HepG2 (cell line): Measurements from ENCODE around the gene CD19. TPM values are rescaled to one million over a fixed set of nuclear protein-coding genes. Genes with fewer than 3 reads are reported as not detected.
A peak's percentile ranks its signal among the peaks of the same experiment; 100 is the strongest.

Experiments
- ATF2 ChIP-seq: sonication (generic); formaldehyde crosslinking; IDR thresholded peaks from 2 replicates; pipeline ENCODE4 v1.4.0; 2020; ENCODE audit warnings: missing genetic modification reagents
- CREB3 ChIP-seq: sonication (generic); formaldehyde crosslinking; IDR thresholded peaks from 2 replicates; pipeline ENCODE4 v1.5.0; 2020; ENCODE audit warnings: missing genetic modification reagents
- EHMT2 ChIP-seq: fragments of 200-600 bp; sonication (generic); IDR thresholded peaks from 2 replicates; pipeline ENCODE4 v1.7.0; 2017; ENCODE audit warnings: antibody characterized with exemption, low read depth, low read length, borderline replicate concordance
- GATA4 ChIP-seq: sonication (generic); IDR thresholded peaks from 2 replicates; pipeline ENCODE4 v1.6.1; 2016; ENCODE audit warnings: antibody characterized with exemption, low read depth, borderline replicate concordance
- LBX2 ChIP-seq: sonication (generic); formaldehyde crosslinking; IDR thresholded peaks from 2 replicates; pipeline ENCODE4 v1.5.0; 2020; ENCODE audit warnings: missing genetic modification reagents, mild to moderate bottlenecking, borderline replicate concordance
- RFXAP ChIP-seq: sonication (generic); formaldehyde crosslinking; IDR thresholded peaks from 2 replicates; pipeline ENCODE4 v1.4.0; 2020; ENCODE audit warnings: missing genetic modification reagents, borderline replicate concordance
- SKI ChIP-seq: fragments of 450-650 bp; IDR thresholded peaks from one replicate; pipeline ENCODE4 v1.6.1; 2018; ENCODE audit warnings: mild to moderate bottlenecking; ENCODE audit not compliant: partially characterized antibody
- TRIM22 ChIP-seq: fragments of 450-650 bp; IDR thresholded peaks from 2 replicates; pipeline ENCODE4 v1.6.1; 2017
- U2AF2 ChIP-seq: fragments of 200-400 bp; formaldehyde crosslinking; IDR thresholded peaks from 2 replicates; pipeline ENCODE4 v1.6.1; 2017; ENCODE audit warnings: low read depth, mild to moderate bottlenecking, low read length
- ZBTB14 ChIP-seq: sonication (generic); formaldehyde crosslinking; IDR thresholded peaks from 2 replicates; pipeline ENCODE4 v1.4.0; 2020; ENCODE audit warnings: missing genetic modification reagents
- ZNF468 ChIP-seq: sonication (generic); formaldehyde crosslinking; IDR thresholded peaks from 2 replicates; pipeline ENCODE4 v1.8.0; 2022; ENCODE audit warnings: mild to moderate bottlenecking, moderate library complexity, missing genetic modification reagents
- ZNF563 ChIP-seq: sonication (generic); formaldehyde crosslinking; IDR thresholded peaks from 2 replicates; pipeline ENCODE4 v1.8.0; 2022; ENCODE audit warnings: mild to moderate bottlenecking, moderate library complexity, missing genetic modification reagents
- ZNF646 ChIP-seq: sonication (generic); formaldehyde crosslinking; IDR thresholded peaks from 2 replicates; pipeline ENCODE4 v1.9.0; 2021; ENCODE audit warnings: mild to moderate bottlenecking, missing genetic modification reagents
- ZZZ3 ChIP-seq: sonication (generic); formaldehyde crosslinking; IDR thresholded peaks from 2 replicates; pipeline ENCODE4 v1.4.0; 2020; ENCODE audit warnings: missing genetic modification reagents, mild to moderate bottlenecking, borderline replicate concordance
- polyA plus RNA-seq, 8 experiments: library from polyadenylated mRNA; depleted of rRNA in 3 of 8; stranded (reverse) in 7 of 8; unstranded in 1 of 8; fragments of >200 nt; fragmentation: Illumina TruSeq in 4 of 8; extraction: Trizol in 4 of 8; gene quantifications; 2 replicates each; pipeline versions ENCODE4 v1.2.1 to v1.2.3, GENCODE V29; 2011 to 2016; ENCODE audit warnings: low read depth in 4 of 8, missing spikeins in 1 of 8, mixed read lengths in 1 of 8; ENCODE audit not compliant: insufficient read depth in 1 of 8
- total RNA-seq, 5 experiments: library from RNA; depleted of rRNA; stranded (reverse); fragments of >200 nt; fragmentation: Illumina TruSeq; extraction: Trizol; gene quantifications; 2 replicates each; pipeline ENCODE4 v1.2.3, GENCODE V29; 2016; ENCODE audit warnings: low read depth in 1 of 5

Gene CD19
- total and polyA plus RNA-seq, 2 of the 13 experiments (the other 11 are each of a cell fraction or from before 2014, with no cell fraction given): 0.55 to 1.1 TPM

GRCh38 chr16:28935924-28936783 is 4.4 kb downstream of the CD19 start (continued):
- TF ChIP-seq TRIM22 (no peak), RFXAP (no peak; the same call in 1 of the 2 replicates), ZNF468 (CRISPR knock-in tag) (no peak), SKI (no peak), ZNF563 (no peak), CREB3 (CRISPR knock-in tag) (no peak), ZNF646 (CRISPR knock-in tag) (no peak), EHMT2 (no peak), ZBTB14 (CRISPR knock-in tag) (0 out of 2 replicates have a peak, but pooled peaks have one; percentile 9), GATA4 (no peak), ATF2 (no peak), LBX2 (no peak), ZZZ3 (CRISPR knock-in tag) (no peak), U2AF2 (no peak)
